ENCODE data around the gene IL22RA2.
"Not testable (repeated sequence)": the region's sequence is repeated elsewhere in the genome, so short reads cannot be mapped to it uniquely, and the experiment has no call there.

DNA sequence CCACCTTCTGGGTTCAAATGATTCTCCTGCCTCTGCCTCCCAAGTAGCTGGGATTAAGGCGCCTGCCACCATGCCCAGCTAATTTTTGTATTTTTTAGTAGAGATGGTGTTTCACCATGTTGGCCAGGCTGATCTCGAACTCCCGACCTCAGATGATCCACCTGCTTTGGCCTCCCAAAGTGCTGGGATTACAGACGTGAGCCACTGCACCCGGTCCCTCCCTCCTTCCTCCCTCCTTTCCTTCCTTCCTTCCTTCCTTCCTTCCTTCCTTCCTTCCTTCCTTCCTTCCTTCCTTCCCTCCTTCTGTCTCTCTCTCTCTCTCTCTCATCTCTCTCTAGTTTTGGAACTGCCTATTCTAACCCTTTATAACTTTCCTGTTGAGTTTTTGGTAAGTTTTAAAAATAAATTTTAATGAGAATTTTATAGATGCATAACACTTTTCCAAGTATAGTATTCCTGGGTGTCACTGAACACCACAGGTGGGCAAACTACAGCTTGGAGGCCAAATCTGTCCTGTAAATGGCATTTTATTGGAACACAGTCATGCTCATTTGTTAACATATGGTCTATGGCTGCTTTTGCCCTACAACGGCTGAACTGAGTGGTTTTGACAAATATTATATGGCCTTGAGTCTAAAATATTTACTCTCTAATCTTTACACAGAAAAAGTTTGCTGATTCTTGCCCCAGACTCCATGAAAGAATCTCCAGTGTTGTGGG lies 66.2 kb downstream of the IL22RA2 start:
- not testable (repeated sequence) for TF ChIP-seq EZH2 (IDR thresholded peaks at IDR 0.05; ENCODE audit: borderline replicate concordance, low read length)
- TF ChIP-seq, protein P1, sequence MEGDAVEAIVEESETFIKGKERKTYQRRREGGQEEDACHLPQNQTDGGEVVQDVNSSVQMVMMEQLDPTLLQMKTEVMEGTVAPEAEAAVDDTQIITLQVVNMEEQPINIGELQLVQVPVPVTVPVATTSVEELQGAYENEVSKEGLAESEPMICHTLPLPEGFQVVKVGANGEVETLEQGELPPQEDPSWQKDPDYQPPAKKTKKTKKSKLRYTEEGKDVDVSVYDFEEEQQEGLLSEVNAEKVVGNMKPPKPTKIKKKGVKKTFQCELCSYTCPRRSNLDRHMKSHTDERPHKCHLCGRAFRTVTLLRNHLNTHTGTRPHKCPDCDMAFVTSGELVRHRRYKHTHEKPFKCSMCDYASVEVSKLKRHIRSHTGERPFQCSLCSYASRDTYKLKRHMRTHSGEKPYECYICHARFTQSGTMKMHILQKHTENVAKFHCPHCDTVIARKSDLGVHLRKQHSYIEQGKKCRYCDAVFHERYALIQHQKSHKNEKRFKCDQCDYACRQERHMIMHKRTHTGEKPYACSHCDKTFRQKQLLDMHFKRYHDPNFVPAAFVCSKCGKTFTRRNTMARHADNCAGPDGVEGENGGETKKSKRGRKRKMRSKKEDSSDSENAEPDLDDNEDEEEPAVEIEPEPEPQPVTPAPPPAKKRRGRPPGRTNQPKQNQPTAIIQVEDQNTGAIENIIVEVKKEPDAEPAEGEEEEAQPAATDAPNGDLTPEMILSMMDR (conservative IDR thresholded peaks at IDR 0.05 in 1 of 2, IDR thresholded peaks at IDR 0.05 in 1 of 2; ENCODE audit: extremely low read depth in 1 of 2, insufficient read depth in 1 of 2, low read depth in 1 of 2, low read length in 2 of 2) = not testable (repeated sequence)

Measured in mammary epithelial cell (primary cell).